HepG2 (cell line): ENCODE results near the gene THAP2. TPM values are rescaled to one million over a fixed set of nuclear protein-coding genes. Genes with fewer than 3 reads are reported as not detected.
A peak's percentile ranks its signal among the peaks of the same experiment; 100 is the strongest.

Source experiments
- BHLHE40 ChIP-seq: IDR thresholded peaks from 2 replicates; pipeline ENCODE4 v1.6.1; 2011; ENCODE audit warnings: low read length, improper control_type of control experiment
- FOXO4 ChIP-seq: sonication (generic); formaldehyde crosslinking; conservative IDR thresholded peaks from 2 replicates; pipeline ENCODE4 v1.8.1; 2023; ENCODE audit warnings: missing genetic modification reagents
- KDM6A ChIP-seq: IDR thresholded peaks from 2 replicates; pipeline ENCODE4 v1.6.1; 2016; ENCODE audit warnings: low read depth
- KMT2B ChIP-seq: IDR thresholded peaks from 2 replicates; pipeline ENCODE4 v1.6.1; 2016; ENCODE audit warnings: missing genetic modification reagents, missing compliant biosample characterization
- MZF1 ChIP-seq: sonication (generic); formaldehyde crosslinking; IDR thresholded peaks from 2 replicates; pipeline ENCODE4 v1.8.1; 2023; ENCODE audit warnings: mild to moderate bottlenecking, missing genetic modification reagents, borderline replicate concordance
- NFE2L1 ChIP-seq: sonication (generic); formaldehyde crosslinking; IDR thresholded peaks from 2 replicates; pipeline ENCODE4 v1.4.0; 2020; ENCODE audit warnings: missing genetic modification reagents, mild to moderate bottlenecking, borderline replicate concordance
- REST ChIP-seq, 2 experiments: IDR thresholded peaks; 2 replicates each; pipeline ENCODE4 v1.6.1; 2011 to 2012; ENCODE audit warnings: low read length in 2 of 2, borderline replicate concordance in 1 of 2, low read depth in 1 of 2, mild to moderate bottlenecking in 1 of 2, moderate library complexity in 1 of 2
- SALL2 ChIP-seq: sonication (generic); formaldehyde crosslinking; IDR thresholded peaks from 2 replicates; pipeline ENCODE4 v1.8.1; 2023; ENCODE audit warnings: mild to moderate bottlenecking, missing genetic modification reagents, inconsistent platforms
- SOX6 ChIP-seq, 2 experiments: fragments of 450-650 bp in 1 of 2; sonication (generic) in 1 of 2; formaldehyde crosslinking in 1 of 2; IDR thresholded peaks; 2 replicates each; pipeline versions ENCODE4 v1.4.0 to v1.6.1; 2017 to 2020; ENCODE audit warnings: antibody characterized with exemption in 1 of 2, mild to moderate bottlenecking in 1 of 2, missing genetic modification reagents in 1 of 2
- SSRP1 ChIP-seq: IDR thresholded peaks from 2 replicates; pipeline ENCODE4 v1.6.1; 2016; ENCODE audit warnings: control low read depth
- TEAD2 ChIP-seq: sonication (generic); formaldehyde crosslinking; IDR thresholded peaks from 2 replicates; pipeline ENCODE4 v1.9.0; 2021; ENCODE audit warnings: missing genetic modification reagents
- ZBTB25 ChIP-seq: IDR thresholded peaks from 2 replicates; pipeline ENCODE4 v1.6.1; 2018; ENCODE audit warnings: missing genetic modification reagents
- ZNF18 ChIP-seq: sonication (generic); formaldehyde crosslinking; IDR thresholded peaks from 2 replicates; pipeline ENCODE4 v1.8.0; 2022; ENCODE audit warnings: mild to moderate bottlenecking, missing genetic modification reagents; ENCODE audit not compliant: insufficient replicate concordance
- ZNF263 ChIP-seq: sonication (generic); formaldehyde crosslinking; IDR thresholded peaks from 2 replicates; pipeline ENCODE4 v1.4.0; 2020; ENCODE audit warnings: missing genetic modification reagents
- ZNF496 ChIP-seq: sonication (generic); formaldehyde crosslinking; IDR thresholded peaks from 2 replicates; pipeline ENCODE4 v1.8.1; 2023; ENCODE audit warnings: mild to moderate bottlenecking, moderate library complexity, missing genetic modification reagents; ENCODE audit not compliant: insufficient replicate concordance
- ZNF749 ChIP-seq: sonication (generic); formaldehyde crosslinking; IDR thresholded peaks from 2 replicates; pipeline ENCODE4 v1.8.0; 2022; ENCODE audit warnings: mild to moderate bottlenecking, missing genetic modification reagents, moderate library complexity, borderline replicate concordance
- polyA plus RNA-seq, 8 experiments: library from polyadenylated mRNA; depleted of rRNA in 3 of 8; stranded (reverse) in 7 of 8; unstranded in 1 of 8; fragments of >200 nt; fragmentation: Illumina TruSeq in 4 of 8; extraction: Trizol in 4 of 8; gene quantifications; 2 replicates each; pipeline versions ENCODE4 v1.2.1 to v1.2.3, GENCODE V29; 2011 to 2016; ENCODE audit warnings: low read depth in 4 of 8, missing spikeins in 1 of 8, mixed read lengths in 1 of 8; ENCODE audit not compliant: insufficient read depth in 1 of 8
- total RNA-seq, 5 experiments: library from RNA; depleted of rRNA; stranded (reverse); fragments of >200 nt; fragmentation: Illumina TruSeq; extraction: Trizol; gene quantifications; 2 replicates each; pipeline ENCODE4 v1.2.3, GENCODE V29; 2016; ENCODE audit warnings: low read depth in 1 of 5
- TF ChIP-seq, protein P1 (sequence below): sonication (generic); formaldehyde crosslinking; IDR thresholded peaks from 2 replicates; pipeline ENCODE4 v1.4.0; 2020; ENCODE audit warnings: missing genetic modification reagents, low read depth, mild to moderate bottlenecking, borderline replicate concordance

The THAP2 gene
- total and polyA plus RNA-seq, 2 of the 13 experiments (the other 11 are each of a cell fraction or from before 2014, with no cell fraction given), result 5.2 to 6.2 TPM

- TF ChIP-seq SOX6 (IDR thresholded peaks at IDR 0.05) (no peak), SOX6 (CRISPR knock-in tag; IDR thresholded peaks at IDR 0.05) (peak; percentile 88), TEAD2 (no peak), KDM6A (CRISPR knock-in tag) (no peak), SSRP1 (CRISPR knock-in tag) (no peak), ZBTB25 (CRISPR knock-in tag) (peak; percentile 70), ZNF18 (CRISPR knock-in tag) (peak; percentile 81), REST (IDR thresholded peaks at IDR 0.05; ENCODE audit: borderline replicate concordance in 1 of 2, low read depth in 1 of 2, low read length in 2 of 2) (no peak), FOXO4 (CRISPR knock-in tag) (no peak), ZNF263 (CRISPR knock-in tag) (peak; percentile 51; the same call in 1 of the 2 replicates), ZNF749 (CRISPR knock-in tag) (0 out of 2 replicates have a peak, but pooled peaks have one; percentile 65), NFE2L1 (no peak), SALL2 (peak; percentile 51; the same call in 1 of the 2 replicates), BHLHE40 (peak; percentile 73), KMT2B (CRISPR knock-in tag) (peak; percentile 91), MZF1 (no peak), ZNF496 (CRISPR knock-in tag) (no peak)
- TF ChIP-seq, protein P1, sequence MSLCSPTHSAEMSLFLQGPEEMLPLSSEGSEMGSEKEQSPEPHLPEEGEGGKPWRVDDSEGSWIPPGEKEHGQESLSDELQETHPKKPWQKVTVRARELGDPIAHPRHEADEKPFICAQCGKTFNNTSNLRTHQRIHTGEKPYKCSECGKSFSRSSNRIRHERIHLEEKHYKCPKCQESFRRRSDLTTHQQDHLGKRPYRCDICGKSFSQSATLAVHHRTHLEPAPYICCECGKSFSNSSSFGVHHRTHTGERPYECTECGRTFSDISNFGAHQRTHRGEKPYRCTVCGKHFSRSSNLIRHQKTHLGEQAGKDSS (CRISPR knock-in tag), result peak; percentile 92
These were observed 22.0 kb downstream of the THAP2 start, which contains the start of gene TMEM19 (continued) for GRCh38 chr12:71685914-71686657.
